SK-N-SH (cell line): Measurements from ENCODE around the gene USP13. TPM values are rescaled to one million over a fixed set of nuclear protein-coding genes. Genes with fewer than 3 reads are reported as not detected.

Source experiments
- CTCF ChIA-PET: fragments of 300-600, 350-600 bp; formaldehyde crosslinking; extraction: SDS; loops from one replicate; lab custom pipeline; 2021; lab: Yijun Ruan, JAX
- POLR2A ChIA-PET: fragments of 350-600 bp; sonication (Branson Sonifier 250); formaldehyde crosslinking; extraction: SDS; loops from one replicate; lab custom pipeline; 2020; ENCODE audit warnings: antibody characterized with exemption, inconsistent platforms; lab: Yijun Ruan, JAX
- DNase-seq: peaks from one replicate; pipeline ENCODE4 v3.0.0; 2012
- H2AFZ ChIP-seq: fragments of 200-600 bp; sonication (generic); 2 replicates; pipeline ENCODE4 v1.8.1; 2016; ENCODE audit warnings: antibody characterized with exemption, mild to moderate bottlenecking, low read depth
- H3F3A ChIP-seq: fragments of 200-600 bp; sonication (generic); replicated peaks from 2 replicates; pipeline ENCODE3; 2016; ENCODE audit warnings: antibody characterized with exemption, mild to moderate bottlenecking; ENCODE audit not compliant: insufficient read depth
- H3K27ac ChIP-seq, 2 experiments: fragments of 200-500 bp in 1 of 2; fragments of 200-600 bp in 1 of 2; sonication (Bioruptor generic) in 1 of 2; sonication (generic), shearing (Covaris generic) in 1 of 2; 2 replicates each; pipeline versions ENCODE4 v1.5.1 to v1.6.1; 2014 to 2016; ENCODE audit warnings: low read depth in 2 of 2, inconsistent platforms in 1 of 2, low read length in 1 of 2, mild to moderate bottlenecking in 1 of 2, mixed read lengths in 1 of 2
- H3K27me3 ChIP-seq: fragments of 200-600 bp; sonication (generic), shearing (Covaris generic); 2 replicates; pipeline ENCODE4 v1.6.1; 2016; ENCODE audit warnings: mixed run types; ENCODE audit not compliant: insufficient read depth
- H3K36me3 ChIP-seq, 2 experiments: fragments of 200-500 bp in 1 of 2; fragments of 200-600 bp in 1 of 2; sonication (Bioruptor generic) in 1 of 2; sonication (generic) in 1 of 2; replicated peaks in 1 of 2; 2 replicates each; pipeline versions ENCODE3 to v1.5.1; 2014 to 2016; ENCODE audit warnings: low read length in 1 of 2, mild to moderate bottlenecking in 1 of 2; ENCODE audit not compliant: insufficient read depth in 2 of 2, control insufficient read depth in 1 of 2
- H3K4me1 ChIP-seq, 2 experiments: fragments of 200-500 bp in 1 of 2; fragments of 200-600 bp in 1 of 2; sonication (Bioruptor generic) in 1 of 2; sonication (generic), shearing (Covaris generic) in 1 of 2; 2 replicates each; pipeline versions ENCODE4 v1.5.1 to v1.6.1; 2014 to 2016; ENCODE audit warnings: low read depth in 1 of 2, low read length in 1 of 2, mixed run types in 1 of 2; ENCODE audit not compliant: insufficient read depth in 2 of 2, control insufficient read depth in 1 of 2
- H3K4me2 ChIP-seq: fragments of 200-600 bp; sonication (generic), shearing (Covaris generic); 2 replicates; pipeline ENCODE4 v1.6.1; 2017; ENCODE audit warnings: mixed run types
- H3K4me3 ChIP-seq, 2 experiments: fragments of 200-500 bp in 1 of 2; fragments of 200-600 bp in 1 of 2; sonication (Bioruptor generic) in 1 of 2; sonication (generic), shearing (Covaris generic) in 1 of 2; 2 replicates each; pipeline versions ENCODE4 v1.5.1 to v1.8.1; 2014 to 2016; ENCODE audit warnings: low read depth in 2 of 2, inconsistent platforms in 1 of 2, low read length in 1 of 2, mild to moderate bottlenecking in 1 of 2, mixed read lengths in 1 of 2, moderate library complexity in 1 of 2
- H3K79me2 ChIP-seq: fragments of 200-600 bp; sonication (generic); 2 replicates; pipeline ENCODE4 v1.8.1; 2017; ENCODE audit warnings: mild to moderate bottlenecking; ENCODE audit not compliant: insufficient read depth
- H3K9ac ChIP-seq: fragments of 200-600 bp; sonication (generic); 2 replicates; pipeline ENCODE4 v1.6.1; 2017; ENCODE audit warnings: mixed run types
- H3K9me2 ChIP-seq: fragments of 200-600 bp; sonication (generic); 2 replicates; pipeline ENCODE4 v1.6.1; 2017; ENCODE audit warnings: mixed run types
- H3K9me3 ChIP-seq: fragments of 200-600 bp; sonication (generic); 2 replicates; pipeline ENCODE4 v1.6.1; 2017; ENCODE audit warnings: mixed run types, mild to moderate bottlenecking, moderate library complexity
- H4K20me1 ChIP-seq: fragments of 200-600 bp; sonication (generic); 2 replicates; pipeline ENCODE4 v1.6.1; 2017; ENCODE audit warnings: mild to moderate bottlenecking, mixed run types; ENCODE audit not compliant: insufficient read depth
- CHD2 ChIP-seq: fragments of 150-350 bp; IDR thresholded peaks from 2 replicates; pipeline ENCODE4 v1.6.1; 2018; ENCODE audit warnings: low read length; ENCODE audit not compliant: partially characterized antibody
- FOSL2 ChIP-seq: IDR thresholded peaks from 2 replicates; pipeline ENCODE4 v1.4.0; 2012; ENCODE audit warnings: low read depth, mild to moderate bottlenecking, moderate library complexity, borderline replicate concordance
- FOXM1 ChIP-seq: IDR thresholded peaks from 2 replicates; pipeline ENCODE4 v1.4.0; 2012; ENCODE audit warnings: low read depth, mild to moderate bottlenecking
- JUND ChIP-seq: IDR thresholded peaks from 2 replicates; pipeline ENCODE4 v1.4.0; 2012
- POLR2AphosphoS5 ChIP-seq: IDR thresholded peaks from 2 replicates; pipeline ENCODE4 v1.6.1; 2012; ENCODE audit warnings: low read depth, low read length
- RAD21 ChIP-seq: IDR thresholded peaks from 2 replicates; pipeline ENCODE4 v1.6.1; 2012; ENCODE audit warnings: mild to moderate bottlenecking, low read length
- RFX5 ChIP-seq: IDR thresholded peaks from 2 replicates; pipeline ENCODE4 v1.6.1; 2012; ENCODE audit warnings: mild to moderate bottlenecking, improper control_type of control experiment, low read length
- TCF12 ChIP-seq: IDR thresholded peaks from 2 replicates; pipeline ENCODE4 v1.4.0; 2012
- WGBS: methylation state at CpG from one replicate; pipeline ENCODE4 v1.1.6; 2017; ENCODE audit warnings: low lambda C conversion rate; 5-methylcytosine and 5-hydroxymethylcytosine counted together
- polyA plus RNA-seq, 3 experiments: library from polyadenylated mRNA; depleted of rRNA; stranded (reverse); fragments of >200 nt; gene quantifications; 2 replicates each; pipeline ENCODE4 v1.2.3, GENCODE V29; 2012
- TF ChIP-seq, protein P1 (sequence below): IDR thresholded peaks from 2 replicates; pipeline ENCODE4 v1.4.0; 2012; ENCODE audit warnings: low read depth, borderline replicate concordance
- TF ChIP-seq, protein P2 (sequence below): IDR thresholded peaks from 2 replicates; pipeline ENCODE4; 2012
- TF ChIP-seq, protein P3 (sequence below): IDR thresholded peaks from 2 replicates; pipeline ENCODE4 v1.6.1; 2012; ENCODE audit warnings: mild to moderate bottlenecking, low read depth, low read length, moderate library complexity

USP13 gene
- polyA plus RNA-seq, 1 of the 3 experiments (the other 2 are of a cell fraction): 8.2 TPM

DNA sequence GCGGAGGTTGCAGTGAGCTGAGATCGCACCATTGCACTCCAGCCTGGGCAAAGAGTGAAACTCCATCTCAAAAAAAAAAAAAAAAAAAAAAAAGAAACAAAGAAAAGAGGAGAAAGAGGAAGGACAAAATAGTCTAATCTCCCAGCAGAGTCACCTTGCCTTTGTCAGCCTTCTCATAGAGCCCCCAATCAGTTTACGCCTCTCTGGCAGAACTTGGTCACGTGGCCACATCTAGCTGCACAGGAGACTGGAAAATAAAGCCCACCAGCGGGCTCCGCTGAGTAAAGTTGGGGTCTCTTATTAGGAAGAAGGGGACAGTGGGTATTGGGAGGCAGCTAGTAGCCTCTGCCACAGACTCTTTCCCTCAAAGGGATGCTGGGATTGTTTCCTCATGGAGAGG is 41.9 kb downstream of the USP13 start (continued):
- TF ChIP-seq, protein P1, sequence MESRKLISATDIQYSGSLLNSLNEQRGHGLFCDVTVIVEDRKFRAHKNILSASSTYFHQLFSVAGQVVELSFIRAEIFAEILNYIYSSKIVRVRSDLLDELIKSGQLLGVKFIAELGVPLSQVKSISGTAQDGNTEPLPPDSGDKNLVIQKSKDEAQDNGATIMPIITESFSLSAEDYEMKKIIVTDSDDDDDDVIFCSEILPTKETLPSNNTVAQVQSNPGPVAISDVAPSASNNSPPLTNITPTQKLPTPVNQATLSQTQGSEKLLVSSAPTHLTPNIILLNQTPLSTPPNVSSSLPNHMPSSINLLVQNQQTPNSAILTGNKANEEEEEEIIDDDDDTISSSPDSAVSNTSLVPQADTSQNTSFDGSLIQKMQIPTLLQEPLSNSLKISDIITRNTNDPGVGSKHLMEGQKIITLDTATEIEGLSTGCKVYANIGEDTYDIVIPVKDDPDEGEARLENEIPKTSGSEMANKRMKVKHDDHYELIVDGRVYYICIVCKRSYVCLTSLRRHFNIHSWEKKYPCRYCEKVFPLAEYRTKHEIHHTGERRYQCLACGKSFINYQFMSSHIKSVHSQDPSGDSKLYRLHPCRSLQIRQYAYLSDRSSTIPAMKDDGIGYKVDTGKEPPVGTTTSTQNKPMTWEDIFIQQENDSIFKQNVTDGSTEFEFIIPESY: no peak
- no peak for TF ChIP-seq RFX5
- TF ChIP-seq, all 33 proteins: peak for 0

DNA sequence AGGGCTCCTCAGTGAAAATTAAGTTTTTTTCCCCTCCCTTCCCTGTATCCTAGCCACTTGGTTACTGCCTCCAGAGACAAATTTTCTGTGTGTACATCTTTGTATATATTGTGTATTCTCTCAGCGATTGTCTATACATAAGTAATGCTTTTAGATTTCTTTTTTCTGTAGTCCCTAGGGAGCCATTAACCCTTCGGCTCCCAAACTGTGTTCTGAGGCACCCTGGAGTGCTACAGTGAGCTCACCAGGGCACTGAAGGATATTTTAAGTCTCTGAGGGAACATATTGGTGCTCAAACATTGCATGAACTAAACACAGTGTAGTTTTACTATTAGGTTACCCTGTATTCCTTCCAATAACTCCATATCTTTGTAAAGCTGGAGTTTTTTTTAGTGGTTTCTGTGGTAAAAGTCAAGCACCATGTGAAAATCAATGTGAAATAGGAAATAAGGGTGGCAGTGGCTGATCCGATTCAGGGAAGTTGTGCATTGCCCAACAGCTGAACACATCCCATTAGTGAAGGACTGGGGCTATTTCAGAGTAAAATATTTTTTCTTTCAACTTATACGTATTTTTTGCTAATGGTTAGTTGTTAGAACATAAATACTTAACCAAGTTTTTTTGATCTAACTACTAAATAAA is 43.0 kb downstream of the USP13 start:
- WGBS: 95% methylated on average over 4 of the region's 4 CpGs
- CTCF ChIA-PET: no interaction called here
- H3K79me2 ChIP-seq: peaks cover 66% of the 10 kb centered on the region
- H3K27me3 ChIP-seq: no peaks in the 10 kb centered on the region
- H2AFZ ChIP-seq: no peak overlapping the region
- no peaks in the 10 kb centered on the region for H3K9me2 ChIP-seq
- TF ChIP-seq JUND: no peak
- no peak for TF ChIP-seq FOXM1
- TF ChIP-seq FOSL2: no peak
- no peak for TF ChIP-seq TCF12
- no peak for TF ChIP-seq RAD21
- TF ChIP-seq, protein P2, sequence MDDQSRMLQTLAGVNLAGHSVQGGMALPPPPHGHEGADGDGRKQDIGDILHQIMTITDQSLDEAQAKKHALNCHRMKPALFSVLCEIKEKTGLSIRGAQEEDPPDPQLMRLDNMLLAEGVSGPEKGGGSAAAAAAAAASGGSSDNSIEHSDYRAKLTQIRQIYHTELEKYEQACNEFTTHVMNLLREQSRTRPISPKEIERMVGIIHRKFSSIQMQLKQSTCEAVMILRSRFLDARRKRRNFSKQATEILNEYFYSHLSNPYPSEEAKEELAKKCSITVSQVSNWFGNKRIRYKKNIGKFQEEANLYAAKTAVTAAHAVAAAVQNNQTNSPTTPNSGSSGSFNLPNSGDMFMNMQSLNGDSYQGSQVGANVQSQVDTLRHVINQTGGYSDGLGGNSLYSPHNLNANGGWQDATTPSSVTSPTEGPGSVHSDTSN: no peak
- no peak for TF ChIP-seq CHD2
- TF ChIP-seq, protein P3, sequence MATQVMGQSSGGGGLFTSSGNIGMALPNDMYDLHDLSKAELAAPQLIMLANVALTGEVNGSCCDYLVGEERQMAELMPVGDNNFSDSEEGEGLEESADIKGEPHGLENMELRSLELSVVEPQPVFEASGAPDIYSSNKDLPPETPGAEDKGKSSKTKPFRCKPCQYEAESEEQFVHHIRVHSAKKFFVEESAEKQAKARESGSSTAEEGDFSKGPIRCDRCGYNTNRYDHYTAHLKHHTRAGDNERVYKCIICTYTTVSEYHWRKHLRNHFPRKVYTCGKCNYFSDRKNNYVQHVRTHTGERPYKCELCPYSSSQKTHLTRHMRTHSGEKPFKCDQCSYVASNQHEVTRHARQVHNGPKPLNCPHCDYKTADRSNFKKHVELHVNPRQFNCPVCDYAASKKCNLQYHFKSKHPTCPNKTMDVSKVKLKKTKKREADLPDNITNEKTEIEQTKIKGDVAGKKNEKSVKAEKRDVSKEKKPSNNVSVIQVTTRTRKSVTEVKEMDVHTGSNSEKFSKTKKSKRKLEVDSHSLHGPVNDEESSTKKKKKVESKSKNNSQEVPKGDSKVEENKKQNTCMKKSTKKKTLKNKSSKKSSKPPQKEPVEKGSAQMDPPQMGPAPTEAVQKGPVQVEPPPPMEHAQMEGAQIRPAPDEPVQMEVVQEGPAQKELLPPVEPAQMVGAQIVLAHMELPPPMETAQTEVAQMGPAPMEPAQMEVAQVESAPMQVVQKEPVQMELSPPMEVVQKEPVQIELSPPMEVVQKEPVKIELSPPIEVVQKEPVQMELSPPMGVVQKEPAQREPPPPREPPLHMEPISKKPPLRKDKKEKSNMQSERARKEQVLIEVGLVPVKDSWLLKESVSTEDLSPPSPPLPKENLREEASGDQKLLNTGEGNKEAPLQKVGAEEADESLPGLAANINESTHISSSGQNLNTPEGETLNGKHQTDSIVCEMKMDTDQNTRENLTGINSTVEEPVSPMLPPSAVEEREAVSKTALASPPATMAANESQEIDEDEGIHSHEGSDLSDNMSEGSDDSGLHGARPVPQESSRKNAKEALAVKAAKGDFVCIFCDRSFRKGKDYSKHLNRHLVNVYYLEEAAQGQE: no peak
- no peak for TF ChIP-seq POLR2AphosphoS5
- no peaks in the 10 kb centered on the region for H4K20me1 ChIP-seq
- DNase-seq: no peak
- no peak overlapping the region for H3K27ac ChIP-seq
- no peak overlapping the region for H3K4me3 ChIP-seq
- no peak overlapping the region for H3K9ac ChIP-seq
- no peaks in the 10 kb centered on the region for H3K9me3 ChIP-seq
- POLR2A ChIA-PET: no interaction called here
- peaks cover 3% of the 10 kb centered on the region for H3F3A ChIP-seq
- H3K4me1 ChIP-seq: no peaks in the 10 kb centered on the region
- H3K4me2 ChIP-seq: no peak overlapping the region
- H3K36me3 ChIP-seq: peaks cover 2 to 19% of the 10 kb centered on the region in 2 experiments
